ENCODE measurements around the gene FLT4. TPM values are rescaled to one million over a fixed set of nuclear protein-coding genes. Genes with fewer than 3 reads are reported as not detected.

The FLT4 gene
- total RNA-seq, 3 donors from 2014 or later (not counting 1 experiment from before 2014, with no cell fraction given), result 0.68 to 0.92 (median 0.78) TPM

GRCh38 chr5:180624587-180624986, 24.8 kb downstream of the FLT4 start:
- 80% methylated on average over 5 of the region's 5 CpGs for WGBS (ENCODE audit: insufficient coverage)
- no peak overlapping the region for H3K4me3 Mint-ChIP-seq

GRCh38 chr5:180623844-180624243, 25.6 kb downstream of the FLT4 start:
- Mint-ChIP-seq H3K27me3 (ENCODE audit: low read depth in 2 of 2) (no peaks in the 10 kb centered on the region), H3K27ac (no peak overlapping the region), H3K9me3 (no peaks in the 10 kb centered on the region), H3K36me3 (no peaks in the 10 kb centered on the region), H3K4me3 (no peak overlapping the region), H3K4me1 (peaks cover 0 to 9% of the 10 kb centered on the region in 2 donors)
- Histone ChIP-seq H3K9me3 (ENCODE audit: control insufficient read depth, insufficient read depth, low read length) (no peaks in the 10 kb centered on the region), H3K27ac (ENCODE audit: low read length) (no peak overlapping the region), H3K27me3 (ENCODE audit: control insufficient read depth, insufficient read depth, low read length) (no peaks in the 10 kb centered on the region), H3K4me3 (ENCODE audit: low read length) (no peak overlapping the region), H3K4me1 (ENCODE audit: control insufficient read depth, insufficient read depth, low read length) (peaks cover 5% of the 10 kb centered on the region), H3K36me3 (ENCODE audit: control insufficient read depth, insufficient read depth, low read length) (no peaks in the 10 kb centered on the region)
- intact Hi-C loops (cut with micrococcal nuclease), result no loop called here
- DNase-seq (no peak), ATAC-seq (no peak)
- TF ChIP-seq CTCF (IDR thresholded peaks at IDR 0.05), result no peak
- WGBS (ENCODE audit: insufficient coverage), result 95% methylated on average over 12 of the region's 15 CpGs

More at GRCh38 chr5:180624587-180624986, 24.8 kb downstream of the FLT4 start:
- ATAC-seq, result no peak
- no peak for TF ChIP-seq CTCF (IDR thresholded peaks at IDR 0.05)
- no peaks in the 10 kb centered on the region for H3K9me3 ChIP-seq (ENCODE audit: control insufficient read depth, insufficient read depth, low read length)
- no peaks in the 10 kb centered on the region for H3K27me3 Mint-ChIP-seq (ENCODE audit: low read depth in 2 of 2)
- H3K36me3 ChIP-seq (ENCODE audit: control insufficient read depth, insufficient read depth, low read length), result no peaks in the 10 kb centered on the region
- H3K27ac ChIP-seq (ENCODE audit: low read length), result no peak overlapping the region
- no peak overlapping the region for H3K4me3 ChIP-seq (ENCODE audit: low read length)
- peaks cover 0 to 9% of the 10 kb centered on the region in 2 donors for H3K4me1 Mint-ChIP-seq
- no peaks in the 10 kb centered on the region for H3K36me3 Mint-ChIP-seq
- H3K27ac Mint-ChIP-seq, result no peak overlapping the region
- no peaks in the 10 kb centered on the region for H3K27me3 ChIP-seq (ENCODE audit: control insufficient read depth, insufficient read depth, low read length)
- H3K4me1 ChIP-seq (ENCODE audit: control insufficient read depth, insufficient read depth, low read length), result peaks cover 5% of the 10 kb centered on the region
- intact Hi-C loops (cut with micrococcal nuclease), result no loop called here
- no peaks in the 10 kb centered on the region for H3K9me3 Mint-ChIP-seq
- DNase-seq, result no peak

DNA sequence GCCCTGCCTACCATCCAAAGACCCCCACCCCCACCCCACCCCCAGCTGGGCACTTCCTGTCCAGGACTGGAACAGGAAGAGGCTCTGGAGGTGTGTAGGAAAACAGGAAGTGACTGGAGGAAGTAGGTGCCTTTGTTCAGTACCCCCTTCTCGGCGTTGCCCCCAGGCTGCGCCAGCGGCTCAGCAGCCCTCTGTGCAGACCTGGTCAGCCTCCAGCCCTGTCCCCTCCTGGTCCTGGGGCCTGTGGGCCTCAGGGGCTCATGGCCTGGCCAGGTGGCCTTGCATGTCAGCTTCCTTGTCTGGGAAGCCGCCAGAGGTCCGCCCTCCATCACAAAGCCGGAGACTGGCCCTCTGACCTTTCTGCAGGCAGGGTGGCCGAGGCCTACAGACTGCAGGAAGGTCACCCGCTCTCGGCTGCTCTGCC, 26.0 kb downstream of the FLT4 start:
- no peaks in the 10 kb centered on the region for H3K36me3 ChIP-seq (ENCODE audit: control insufficient read depth, insufficient read depth, low read length)
- H3K4me1 Mint-ChIP-seq, result peaks cover 0 to 9% of the 10 kb centered on the region in 2 donors
- H3K4me3 ChIP-seq (ENCODE audit: low read length), result no peak overlapping the region
- whole genome bisulfite sequencing (ENCODE audit: insufficient coverage), result 74% methylated on average over 10 of the region's 10 CpGs
- TF ChIP-seq CTCF (IDR thresholded peaks at IDR 0.05), result no peak
- no peaks in the 10 kb centered on the region for H3K36me3 Mint-ChIP-seq
- no peak overlapping the region for H3K4me3 Mint-ChIP-seq
- peaks cover 5% of the 10 kb centered on the region for H3K4me1 ChIP-seq (ENCODE audit: control insufficient read depth, insufficient read depth, low read length)
- no peaks in the 10 kb centered on the region for H3K27me3 Mint-ChIP-seq (ENCODE audit: low read depth in 2 of 2)
- no peak for ATAC-seq
- H3K27ac ChIP-seq (ENCODE audit: low read length), result no peak overlapping the region
- no peaks in the 10 kb centered on the region for H3K9me3 Mint-ChIP-seq
- H3K27me3 ChIP-seq (ENCODE audit: control insufficient read depth, insufficient read depth, low read length), result no peaks in the 10 kb centered on the region
- no peaks in the 10 kb centered on the region for H3K9me3 ChIP-seq (ENCODE audit: control insufficient read depth, insufficient read depth, low read length)
- no peak for DNase-seq
- intact Hi-C loops (cut with micrococcal nuclease), result no loop called here
- H3K27ac Mint-ChIP-seq, result no peak overlapping the region

DNA sequence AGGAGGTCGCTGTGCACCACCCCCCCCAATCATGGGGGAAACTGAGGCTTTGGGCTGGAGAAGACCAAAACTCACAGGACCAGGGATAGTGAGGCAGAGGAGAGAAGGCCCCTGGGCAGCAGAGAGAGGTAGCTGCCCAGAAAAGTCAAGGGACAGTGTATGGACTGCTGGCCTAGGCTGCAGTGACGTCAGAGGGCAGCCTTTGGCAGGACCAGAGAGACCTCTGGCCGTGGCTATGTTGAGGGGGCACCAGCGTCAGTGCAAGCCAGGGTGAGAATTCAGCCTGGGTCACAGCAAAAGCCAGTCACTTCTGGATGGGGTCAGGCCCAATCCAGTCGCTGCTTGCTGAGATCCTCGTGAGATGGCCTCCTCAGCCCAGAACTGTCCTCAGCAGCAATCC, 26.5 kb downstream of the FLT4 start:
- no peak overlapping the region for H3K4me3 ChIP-seq (ENCODE audit: low read length)
- Mint-ChIP-seq H3K36me3 (no peaks in the 10 kb centered on the region), H3K4me1 (peaks cover 0 to 9% of the 10 kb centered on the region in 2 donors), H3K27ac (no peak overlapping the region), H3K4me3 (no peak overlapping the region), H3K27me3 (ENCODE audit: low read depth in 2 of 2) (no peaks in the 10 kb centered on the region), H3K9me3 (no peaks in the 10 kb centered on the region)
- 82% methylated on average over 5 of the region's 6 CpGs for WGBS (ENCODE audit: insufficient coverage)
- TF ChIP-seq CTCF (IDR thresholded peaks at IDR 0.05), result no peak
- H3K4me1 ChIP-seq (ENCODE audit: control insufficient read depth, insufficient read depth, low read length), result peaks cover 5% of the 10 kb centered on the region
- H3K27ac ChIP-seq (ENCODE audit: low read length), result no peak overlapping the region
- H3K9me3 ChIP-seq (ENCODE audit: control insufficient read depth, insufficient read depth, low read length), result no peaks in the 10 kb centered on the region
- H3K27me3 ChIP-seq (ENCODE audit: control insufficient read depth, insufficient read depth, low read length), result no peaks in the 10 kb centered on the region
- no peak for ATAC-seq
- DNase-seq, result no peak
- H3K36me3 ChIP-seq (ENCODE audit: control insufficient read depth, insufficient read depth, low read length), result no peaks in the 10 kb centered on the region
- intact Hi-C loops (cut with micrococcal nuclease), result no loop called here
